SK-N-MC (cell line): ENCODE results near the gene TMEM145.
"Not testable (repeated sequence)": the region's sequence is repeated elsewhere in the genome, so short reads cannot be mapped to it uniquely, and the experiment has no call there.

Experiments
- DNase-seq: peaks from one replicate; pipeline ENCODE4 v3.0.0-alpha.2; 2011; ENCODE audit warnings: low read depth, low spot score
- H3K27ac ChIP-seq: fragments of 200-600 bp; sonication (generic); 2 replicates; pipeline ENCODE4 v1.5.1; 2016; ENCODE audit warnings: mixed run types
- H3K36me3 ChIP-seq: fragments of 200-600 bp; sonication (generic); 2 replicates; pipeline ENCODE4 v1.6.1; 2017; ENCODE audit warnings: antibody characterized with exemption, low read length, mixed read lengths; ENCODE audit not compliant: insufficient read depth
- H3K4me3 ChIP-seq: fragments of 200-600 bp; sonication (generic); 2 replicates; pipeline ENCODE4 v1.5.1; 2016
- H3K9ac ChIP-seq: fragments of 200-600 bp; sonication (generic); 2 replicates; pipeline ENCODE4 v1.8.0; 2017; ENCODE audit warnings: mixed run types, mixed read lengths; ENCODE audit not compliant: insufficient read length
- H3K9me3 ChIP-seq: fragments of 200-600 bp; sonication (generic); 2 replicates; pipeline ENCODE4 v1.6.1; 2017; ENCODE audit warnings: low read depth, mild to moderate bottlenecking, antibody characterized with exemption, low read length, moderate library complexity, mixed read lengths
- EZH2 ChIP-seq: fragments of 200-600 bp; sonication (generic); IDR thresholded peaks from one replicate; pipeline ENCODE4 v1.6.1; 2017; ENCODE audit warnings: antibody characterized with exemption
- FOXP2 ChIP-seq: optimal IDR thresholded peaks from 2 replicates; pipeline ENCODE3; 2011; ENCODE audit warnings: mild to moderate bottlenecking, moderate library complexity; ENCODE audit not compliant: insufficient read depth; ENCODE audit errors: extremely low read length, control extremely low read depth
- POLR2AphosphoS5 ChIP-seq: IDR thresholded peaks from 2 replicates; pipeline ENCODE4 v1.6.1; 2012; ENCODE audit warnings: mild to moderate bottlenecking, low read depth, low read length, borderline replicate concordance

The TMEM145 gene

DNA sequence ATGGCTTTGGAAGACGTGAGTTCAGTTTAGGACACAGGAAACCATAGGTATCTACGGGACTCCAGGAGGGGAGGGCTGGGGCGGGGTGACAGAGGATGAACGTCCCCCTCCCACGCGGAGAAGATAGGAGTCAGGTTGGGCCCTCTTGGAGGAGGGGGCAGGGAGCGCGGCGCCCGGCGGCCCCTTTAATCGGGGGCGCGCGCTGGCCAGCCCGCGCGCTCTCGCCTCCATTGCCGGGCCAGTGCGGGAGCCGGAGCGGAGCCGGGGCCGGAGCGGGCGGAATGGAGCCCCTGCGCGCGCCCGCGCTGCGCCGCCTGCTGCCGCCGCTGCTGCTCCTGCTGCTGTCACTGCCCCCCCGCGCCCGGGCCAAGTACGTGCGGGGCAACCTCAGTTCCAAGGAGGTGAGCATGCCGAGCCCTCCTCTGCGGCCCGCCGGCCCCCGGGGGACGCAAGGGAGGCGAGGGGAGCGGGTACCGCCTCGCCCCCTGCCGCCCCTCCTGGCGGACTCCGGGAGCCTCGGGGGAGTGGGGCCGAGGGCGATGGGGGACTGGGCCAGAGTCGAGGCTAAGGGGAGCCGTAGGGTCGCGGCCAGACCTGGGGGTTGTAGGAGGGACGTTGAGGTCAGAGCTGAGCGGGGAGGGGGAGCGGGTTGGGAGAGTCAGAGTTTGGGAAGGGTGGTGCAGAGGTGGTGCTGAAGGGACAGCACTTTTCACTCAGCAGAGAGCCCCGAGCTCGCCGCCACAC, at the start of gene TMEM145:
Gene TMEM145 (plus strand): TSS at position 214 of the 744 bp plus-strand sequence. CDS start 68 bp downstream, at position 282.
- H3K9ac ChIP-seq: no peak within 1 kb of the TSS
- DNase-seq: no peak
- no peak for TF ChIP-seq POLR2AphosphoS5
- TF ChIP-seq EZH2: no peak
- H3K9me3 ChIP-seq: no peaks in the 10 kb centered on the region
- no peak within 1 kb of the TSS for H3K27ac ChIP-seq
- H3K4me3 ChIP-seq: peak within 1 kb of the TSS; percentile 28
- H3K36me3 ChIP-seq: no peaks in the 10 kb centered on the region

DNA sequence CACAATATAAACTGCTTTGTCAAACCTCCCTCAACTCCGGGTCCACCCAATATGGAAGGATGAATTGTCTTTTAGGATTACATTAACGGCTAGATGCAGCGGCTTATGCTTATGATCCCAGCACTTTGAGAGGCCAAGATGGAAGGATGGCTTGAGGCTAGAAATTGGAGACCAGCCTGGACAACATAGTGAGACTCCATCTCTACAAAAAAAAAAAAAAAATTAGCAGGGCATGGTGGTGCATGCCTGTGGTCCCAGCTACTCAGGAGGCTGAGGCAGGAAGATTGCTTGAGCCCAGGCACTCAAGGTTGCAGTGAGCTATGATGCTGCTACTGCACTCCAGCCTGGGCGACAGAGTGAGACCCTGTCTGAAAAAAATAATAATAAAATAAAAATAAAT, 47.0 kb upstream of the TMEM145 start:
- H3K9me3 ChIP-seq, H3K36me3 ChIP-seq, H3K27ac ChIP-seq, DNase-seq, H3K9ac ChIP-seq, H3K4me3 ChIP-seq: not testable (repeated sequence)

DNA sequence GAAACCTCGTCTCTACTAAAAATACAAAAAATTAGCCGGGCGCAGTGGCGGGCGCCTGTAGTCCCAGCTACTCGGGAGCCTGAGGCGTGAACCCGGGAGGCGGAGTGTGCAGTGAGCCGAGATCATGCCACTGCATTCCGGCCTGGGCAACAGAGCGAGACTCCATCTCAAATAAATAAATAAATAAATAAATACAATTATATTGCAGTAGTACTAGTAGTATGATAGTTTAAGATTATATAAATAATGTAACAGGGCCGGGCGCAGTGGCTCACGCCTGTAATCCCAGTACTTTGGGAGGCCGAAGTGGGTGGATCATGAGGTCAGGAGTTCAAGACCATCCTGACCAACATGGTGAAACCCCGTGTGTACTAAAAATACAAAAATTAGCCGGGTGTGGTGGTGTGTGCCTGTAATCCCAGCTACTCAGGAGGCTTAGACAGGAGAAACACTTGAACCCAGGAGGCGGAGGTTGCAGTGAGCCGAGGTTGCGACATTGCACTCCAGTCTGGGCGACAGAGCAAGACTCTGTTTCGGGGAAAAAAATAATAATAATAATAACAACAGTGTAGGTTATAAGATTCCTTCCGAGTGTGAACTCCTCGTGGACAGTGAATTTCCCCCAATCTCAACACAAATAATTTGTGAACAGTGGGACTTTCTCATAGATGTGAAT, 46.0 kb upstream of the TMEM145 start:
- peak overlapping the region; percentile 93 for H3K4me3 ChIP-seq
- H3K9ac ChIP-seq: peak overlapping the region; percentile 90
- DNase-seq, H3K9me3 ChIP-seq, H3K36me3 ChIP-seq, H3K27ac ChIP-seq: not testable (repeated sequence)

DNA sequence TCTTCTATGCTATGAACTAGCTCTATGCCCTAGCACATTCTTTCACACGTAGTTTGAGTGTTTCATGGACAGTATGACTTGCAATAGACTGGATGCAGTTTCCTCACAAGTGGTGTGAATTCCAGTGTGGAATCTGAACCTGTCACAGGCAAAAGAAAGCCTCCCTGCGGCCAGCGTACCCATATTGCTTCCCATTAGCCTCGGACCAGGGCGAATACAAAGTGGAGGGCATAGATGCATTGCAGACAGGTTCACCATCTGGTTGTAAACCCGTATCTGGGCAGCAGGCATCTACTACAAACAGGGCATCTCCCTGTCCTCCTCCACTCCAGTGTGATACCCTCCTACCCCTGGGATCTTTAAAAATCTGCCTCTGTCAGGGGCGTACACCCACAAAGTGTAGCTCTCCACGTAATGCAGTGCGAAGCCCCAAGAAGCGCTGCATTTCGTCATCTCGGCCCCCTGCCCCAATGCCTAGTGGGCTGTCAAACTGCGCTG, 45.4 kb upstream of the TMEM145 start:
- no peak for DNase-seq
- TF ChIP-seq FOXP2 (no peak), POLR2AphosphoS5 (no peak), EZH2 (no peak)

DNA sequence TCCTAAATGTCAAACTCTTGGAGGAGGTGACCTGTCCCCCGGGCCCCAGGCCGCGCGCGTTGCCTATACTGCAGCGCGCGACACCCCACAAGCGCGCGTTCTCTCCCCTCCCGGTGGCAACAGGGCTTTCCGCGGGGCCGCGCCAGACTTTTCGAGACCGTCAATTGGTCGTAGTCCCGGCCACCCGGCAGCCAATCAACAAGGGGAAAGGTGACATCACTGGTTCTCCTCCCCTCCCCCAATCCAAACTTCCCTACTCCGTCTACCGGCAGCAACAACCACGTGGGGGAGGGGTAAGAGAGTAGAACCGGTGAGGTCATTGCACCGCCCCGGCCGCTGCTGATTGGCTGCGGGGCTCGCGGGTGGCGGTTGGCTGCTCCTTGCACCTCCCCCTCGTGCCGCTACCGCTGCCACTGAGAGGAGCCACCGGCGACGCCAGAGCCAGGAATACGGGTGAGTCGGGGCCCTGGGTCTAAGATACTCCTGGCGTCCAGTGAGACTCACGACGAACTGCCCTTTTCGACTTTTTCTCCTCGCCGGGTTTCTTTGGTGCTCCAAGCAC, 44.9 kb upstream of the TMEM145 start:
- no peaks in the 10 kb centered on the region; the same call in 1 of the 2 replicates for H3K36me3 ChIP-seq
- peak overlapping the region; percentile 98 for H3K9ac ChIP-seq
- peak; percentile 96 for DNase-seq
- TF ChIP-seq EZH2 (no peak), FOXP2 (peak; percentile 87), POLR2AphosphoS5 (peak; percentile 41)
- H3K4me3 ChIP-seq: peak overlapping the region; percentile 93
- H3K9me3 ChIP-seq: no peaks in the 10 kb centered on the region
- peak overlapping the region; percentile 98 for H3K27ac ChIP-seq

More for the DNA sequence above, 45.4 kb upstream of the TMEM145 start:
- Histone ChIP-seq H3K4me3 (peak overlapping the region; percentile 93), H3K36me3 (no peaks in the 10 kb centered on the region; the same call in 1 of the 2 replicates), H3K27ac (peak overlapping the region; percentile 70), H3K9me3 (no peaks in the 10 kb centered on the region), H3K9ac (peak overlapping the region; percentile 90)

DNA sequence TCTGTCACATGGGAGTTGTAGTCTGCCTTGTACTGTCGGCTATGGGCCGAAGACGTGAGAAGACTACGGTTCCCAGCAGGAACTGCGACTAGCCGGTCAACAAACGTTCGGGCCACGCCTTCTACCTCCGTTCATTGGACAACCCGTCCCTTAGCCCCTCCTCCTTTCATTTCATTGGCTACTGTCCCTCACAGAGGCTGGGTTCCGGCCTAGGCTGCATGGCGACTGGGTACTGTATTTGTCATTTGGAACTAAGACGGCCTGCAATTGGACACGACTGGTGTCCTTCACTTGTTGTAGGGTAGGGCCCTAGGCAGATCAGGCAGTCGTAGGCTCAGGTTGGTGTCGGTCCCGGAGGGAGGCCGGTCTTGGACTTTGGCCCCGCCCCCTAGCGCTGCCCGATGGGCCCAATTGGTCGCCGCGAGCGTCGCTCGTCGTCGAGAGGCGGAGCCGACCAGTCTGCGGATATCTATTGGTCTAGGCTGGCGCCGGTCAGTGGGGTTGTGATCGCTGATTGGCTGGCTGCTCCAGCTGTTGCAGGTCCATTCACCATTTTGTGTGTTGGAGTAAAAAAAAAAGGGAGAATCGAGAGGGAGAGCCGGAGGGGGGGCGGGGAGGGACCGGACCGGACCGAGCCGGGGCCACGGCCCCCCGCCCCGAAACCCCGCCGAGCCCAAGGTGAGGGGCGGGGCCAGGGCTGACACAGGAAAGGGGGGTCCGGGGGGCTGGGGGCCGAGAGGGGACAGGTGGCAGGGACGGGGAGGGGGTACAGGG, 44.2 kb upstream of the TMEM145 start, which contains the start of gene CIC:
Gene CIC (plus strand): TSS at position 549 of the 774 bp plus-strand sequence. CDS start 2,532 bp downstream, outside the sequence.
- DNase-seq: peak; percentile 100
- Histone ChIP-seq H3K36me3 (no peaks in the 10 kb centered on the region; the same call in 1 of the 2 replicates), H3K9me3 (no peaks in the 10 kb centered on the region), H3K9ac (peak within 1 kb of the TSS; percentile 98), H3K27ac (peak within 1 kb of the TSS; percentile 98), H3K4me3 (peak within 1 kb of the TSS; percentile 93)
- no peak for TF ChIP-seq EZH2
- no peak; the same call in 1 of the 2 replicates for TF ChIP-seq POLR2AphosphoS5
- no peak for TF ChIP-seq FOXP2

DNA sequence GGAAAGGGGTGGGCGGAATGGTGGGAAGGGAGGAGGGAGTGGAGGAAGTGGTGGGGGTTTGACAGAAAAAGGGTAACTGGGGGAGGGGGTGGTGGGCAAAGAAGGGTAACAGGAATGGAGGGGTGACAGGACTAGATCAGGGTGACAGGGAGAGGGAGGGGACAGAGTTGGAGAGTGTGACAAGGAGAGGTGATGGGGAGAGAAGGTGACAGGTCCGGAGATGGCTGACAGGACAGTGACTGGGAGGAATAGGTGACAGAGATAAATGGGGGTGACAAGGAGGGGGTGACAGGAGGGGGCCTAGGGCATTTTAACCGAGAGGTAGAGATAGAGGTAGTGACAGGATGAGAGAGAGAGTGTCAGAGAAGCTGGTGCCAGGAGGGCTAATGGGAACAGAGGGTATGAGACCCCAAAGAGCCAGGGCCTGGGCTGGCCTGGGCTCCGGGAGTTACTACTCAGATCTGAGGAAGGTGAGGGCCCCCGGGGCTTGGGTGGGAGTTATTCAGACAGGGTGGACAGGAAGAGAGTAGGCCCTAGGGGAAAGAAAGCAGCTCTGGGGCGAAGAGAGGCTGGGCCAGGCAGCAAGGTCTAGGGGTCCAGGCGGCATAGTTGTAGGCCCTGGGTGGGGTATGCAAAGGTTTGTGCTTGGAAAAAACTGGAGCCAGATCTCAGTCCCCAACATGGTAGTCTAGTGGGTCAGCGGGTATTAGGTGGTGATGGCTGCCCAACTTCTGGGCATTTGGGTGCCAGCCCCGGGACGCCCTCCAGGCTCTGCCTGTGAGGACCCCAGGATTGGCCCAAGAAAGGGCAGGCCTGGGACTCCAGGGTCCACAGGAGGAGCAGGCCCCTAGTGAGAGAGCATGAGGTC, 43.4 kb upstream of the TMEM145 start:
- TF ChIP-seq EZH2 (no peak), POLR2AphosphoS5 (no peak)
- H3K36me3 ChIP-seq: no peaks in the 10 kb centered on the region; the same call in 1 of the 2 replicates
- peak overlapping the region; percentile 83 for H3K4me3 ChIP-seq
- peak overlapping the region; percentile 79 for H3K9ac ChIP-seq
- DNase-seq: no peak
- H3K27ac ChIP-seq: peak overlapping the region; percentile 72
- H3K9me3 ChIP-seq: no peaks in the 10 kb centered on the region
